Stimulated activated naive CD4-positive, alpha-beta T cell treated with Interleukin-2 at 50 U/mL for 16 hours (primary cell): Measurements from ENCODE around the gene SV2B.

Experiments
- DNase-seq: peaks from one replicate; lab custom pipeline; 2025; lab: John Stamatoyannopoulos, UW

Gene SV2B

GRCh38 chr15:91235376-91235775 is 135.3 kb downstream of the SV2B start:
- DNase-seq = no peak

GRCh38 chr15:91237445-91237844 is 137.4 kb downstream of the SV2B start:
- no peak for DNase-seq

GRCh38 chr15:91238644-91239425 is 138.8 kb downstream of the SV2B start:
- no peak for DNase-seq

- DNase-seq = no peak
Measured at GRCh38 chr15:91243826-91244225, 143.8 kb downstream of the SV2B start.

GRCh38 chr15:91244919-91245318 is 144.9 kb downstream of the SV2B start:
- DNase-seq = no peak

GRCh38 chr15:91246998-91247397 is 146.9 kb downstream of the SV2B start:
- DNase-seq = no peak

GRCh38 chr15:91249591-91249990 is 149.5 kb downstream of the SV2B start:
- no peak for DNase-seq

GRCh38 chr15:91252322-91252721 is 152.3 kb downstream of the SV2B start:
- DNase-seq = no peak

- no peak for DNase-seq
Measured at GRCh38 chr15:91252756-91253155, 152.7 kb downstream of the SV2B start.

GRCh38 chr15:91253605-91254004 is 153.5 kb downstream of the SV2B start:
- no peak for DNase-seq

- no peak for DNase-seq
Measured at GRCh38 chr15:91254766-91255165, 154.7 kb downstream of the SV2B start.

GRCh38 chr15:91255670-91256192 is 155.7 kb downstream of the SV2B start:
- no peak for DNase-seq

GRCh38 chr15:91257746-91258414 is 157.8 kb downstream of the SV2B start:
- no peak for DNase-seq

- DNase-seq = no peak
Measured at GRCh38 chr15:91258415-91258759, 158.3 kb downstream of the SV2B start.

GRCh38 chr15:91259077-91259476 is 159.0 kb downstream of the SV2B start:
- no peak for DNase-seq

GRCh38 chr15:91261345-91261744 is 161.3 kb downstream of the SV2B start:
- no peak for DNase-seq

GRCh38 chr15:91263632-91264531 is 163.8 kb downstream of the SV2B start:
- DNase-seq = no peak

GRCh38 chr15:91264651-91265351 is 164.7 kb downstream of the SV2B start:
- no peak for DNase-seq

- no peak for DNase-seq
Measured at GRCh38 chr15:91265416-91265940, 165.4 kb downstream of the SV2B start.

GRCh38 chr15:91268510-91268909 is 168.5 kb downstream of the SV2B start:
- no peak for DNase-seq

- no peak for DNase-seq
Measured at GRCh38 chr15:91270747-91271146, 170.7 kb downstream of the SV2B start.
